Bone marrow (tissue), 2 donors: ENCODE measurements around the gene PMPCA.
A peak's percentile ranks its signal among the peaks of the same experiment; 100 is the strongest.

ENCODE experiments used
- DNase-seq, 2 donors: peaks; one replicate each; lab custom pipeline; 2025; lab: John Stamatoyannopoulos, UW

Gene PMPCA

GRCh38 chr9:136436055-136436634, 25.7 kb downstream of the PMPCA start:
- no peak for DNase-seq

- DNase-seq, result no peak
Observed at GRCh38 chr9:136437430-136437829, 27.0 kb downstream of the PMPCA start.

GRCh38 chr9:136437839-136438547, 27.5 kb downstream of the PMPCA start:
- DNase-seq, result no peak

GRCh38 chr9:136438548-136439480, 28.4 kb downstream of the PMPCA start:
- no peak for DNase-seq

GRCh38 chr9:136439481-136440408, 29.3 kb downstream of the PMPCA start, which contains the start of gene INPP5E:
Gene INPP5E, minus strand, starts transcription at chr9:136439845. Its CDS starts 426 bp downstream, at chr9:136439419.
- peak in 1 of 2 donors; percentile 57 for DNase-seq

GRCh38 chr9:136441191-136441680, 30.8 kb downstream of the PMPCA start:
- DNase-seq, result no peak

- no peak for DNase-seq
Observed at GRCh38 chr9:136441681-136442245, 31.3 kb downstream of the PMPCA start.

GRCh38 chr9:136442265-136442664, 31.8 kb downstream of the PMPCA start:
- DNase-seq, result no peak

- DNase-seq, result no peak
Observed at GRCh38 chr9:136443087-136443486, 32.6 kb downstream of the PMPCA start.

GRCh38 chr9:136443687-136444086, 33.2 kb downstream of the PMPCA start:
- no peak for DNase-seq

GRCh38 chr9:136444102-136444501, 33.6 kb downstream of the PMPCA start:
- DNase-seq, result no peak

- no peak for DNase-seq
Observed at GRCh38 chr9:136445799-136446198, 35.3 kb downstream of the PMPCA start.

- DNase-seq, result no peak
Observed at GRCh38 chr9:136447173-136447778, 36.8 kb downstream of the PMPCA start.

- DNase-seq, result no peak
Observed at GRCh38 chr9:136448655-136449054, 38.2 kb downstream of the PMPCA start.

- no peak for DNase-seq
Observed at GRCh38 chr9:136451221-136451877, 40.9 kb downstream of the PMPCA start.

- no peak for DNase-seq
Observed at GRCh38 chr9:136453326-136453725, 42.9 kb downstream of the PMPCA start.

- DNase-seq, result no peak
Observed at GRCh38 chr9:136454026-136454796, 43.8 kb downstream of the PMPCA start.

GRCh38 chr9:136455043-136456002, 44.9 kb downstream of the PMPCA start:
- DNase-seq, result no peak
